Forelimb muscle (tissue), 1 donor: ENCODE data around the gene RNF34. TPM values are rescaled to one million over a fixed set of nuclear protein-coding genes. Genes with fewer than 3 reads are reported as not detected.

ENCODE experiments used
- DNase-seq: peaks from one replicate; pipeline ENCODE4 v3.0.0-alpha.2; 2013; ENCODE audit warnings: low read depth
- polyA plus RNA-seq: library from polyadenylated mRNA; unstranded; fragments of 120-200 nt; gene quantifications from one replicate; pipeline ENCODE4 v1.2.1, GENCODE V29; 2013; ENCODE audit not compliant: insufficient read length

RNF34 gene
- polyA plus RNA-seq, 1 donor, result 30.1 TPM

DNA sequence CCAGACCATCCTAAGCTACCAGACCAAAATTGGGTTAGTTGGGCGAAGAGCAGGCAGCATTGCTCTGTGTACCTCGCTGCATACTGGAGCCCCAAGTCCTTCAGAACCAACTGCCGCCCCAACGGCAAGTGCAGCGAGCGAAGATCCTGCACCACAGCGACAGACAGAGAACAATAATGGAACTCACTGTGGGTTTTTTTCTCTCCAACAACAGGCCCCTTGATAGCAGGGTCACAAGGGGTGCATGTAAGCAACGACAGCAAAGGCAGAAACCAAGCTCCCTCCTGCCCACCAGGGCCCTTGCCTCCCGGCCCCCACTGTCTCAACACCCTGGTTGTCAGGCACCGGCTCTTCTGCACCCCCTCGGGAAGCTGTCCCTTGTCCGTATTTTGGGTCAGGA lies 39.0 kb downstream of the RNF34 start:
- no peak for DNase-seq

DNA sequence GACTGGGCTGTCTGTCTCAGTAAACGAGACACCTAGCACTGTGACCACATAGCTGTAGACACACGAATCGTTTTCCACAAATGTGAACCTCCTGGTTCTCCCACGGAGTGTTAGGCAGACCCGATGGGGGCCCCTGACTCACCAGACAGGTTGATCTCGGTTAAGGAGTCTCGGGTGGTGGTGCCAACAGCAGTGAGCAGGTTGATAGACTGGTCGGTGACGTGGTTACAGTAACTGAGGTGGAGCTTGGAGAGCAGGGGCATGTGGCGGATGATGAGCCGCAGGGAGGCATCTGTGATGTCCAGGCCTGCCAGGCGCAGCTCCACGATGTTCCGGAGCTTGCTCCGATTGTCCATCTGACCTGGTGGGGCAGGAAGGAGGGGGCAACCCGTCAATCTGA lies 39.8 kb downstream of the RNF34 start:
- DNase-seq, result no peak

DNA sequence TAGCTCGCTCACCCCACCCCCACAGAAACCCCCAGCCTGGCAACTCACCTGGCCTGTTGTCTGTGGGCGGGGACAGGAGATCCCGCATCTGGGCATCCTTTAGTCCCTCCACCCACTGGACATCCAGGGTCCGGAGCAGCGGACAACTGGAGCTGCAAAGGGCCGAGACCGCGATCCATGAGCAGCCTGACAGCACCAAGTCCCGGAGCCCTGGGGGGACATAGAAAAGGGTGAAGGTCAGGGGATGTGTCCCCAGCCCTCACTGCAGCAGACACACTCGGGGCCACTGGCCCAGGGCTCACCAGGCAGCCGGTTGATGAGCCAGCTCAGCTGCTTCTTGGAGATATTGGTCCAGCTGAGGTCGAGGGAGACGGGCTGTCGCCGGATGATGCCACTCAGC lies 40.9 kb downstream of the RNF34 start:
- no peak for DNase-seq

DNA sequence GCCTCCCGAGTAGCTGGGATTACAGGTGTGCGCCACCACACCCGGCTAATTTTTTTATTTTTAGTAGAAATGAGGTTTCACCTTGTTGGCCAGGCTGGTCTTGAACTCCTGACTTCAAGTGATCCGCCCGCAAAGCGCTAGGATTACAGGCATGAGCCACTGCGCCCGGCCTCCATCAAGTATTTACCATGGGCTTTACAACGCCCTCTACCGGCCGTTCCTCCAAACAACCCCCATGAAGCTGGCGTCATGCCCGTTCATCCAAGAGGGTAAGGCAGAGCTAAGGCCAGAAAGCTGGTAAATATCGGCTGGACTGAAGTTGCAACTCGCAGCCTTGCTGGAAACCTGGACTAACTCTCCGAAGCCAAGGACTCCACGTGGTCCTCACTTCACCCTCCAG lies 41.6 kb downstream of the RNF34 start:
- DNase-seq, result no peak

DNA sequence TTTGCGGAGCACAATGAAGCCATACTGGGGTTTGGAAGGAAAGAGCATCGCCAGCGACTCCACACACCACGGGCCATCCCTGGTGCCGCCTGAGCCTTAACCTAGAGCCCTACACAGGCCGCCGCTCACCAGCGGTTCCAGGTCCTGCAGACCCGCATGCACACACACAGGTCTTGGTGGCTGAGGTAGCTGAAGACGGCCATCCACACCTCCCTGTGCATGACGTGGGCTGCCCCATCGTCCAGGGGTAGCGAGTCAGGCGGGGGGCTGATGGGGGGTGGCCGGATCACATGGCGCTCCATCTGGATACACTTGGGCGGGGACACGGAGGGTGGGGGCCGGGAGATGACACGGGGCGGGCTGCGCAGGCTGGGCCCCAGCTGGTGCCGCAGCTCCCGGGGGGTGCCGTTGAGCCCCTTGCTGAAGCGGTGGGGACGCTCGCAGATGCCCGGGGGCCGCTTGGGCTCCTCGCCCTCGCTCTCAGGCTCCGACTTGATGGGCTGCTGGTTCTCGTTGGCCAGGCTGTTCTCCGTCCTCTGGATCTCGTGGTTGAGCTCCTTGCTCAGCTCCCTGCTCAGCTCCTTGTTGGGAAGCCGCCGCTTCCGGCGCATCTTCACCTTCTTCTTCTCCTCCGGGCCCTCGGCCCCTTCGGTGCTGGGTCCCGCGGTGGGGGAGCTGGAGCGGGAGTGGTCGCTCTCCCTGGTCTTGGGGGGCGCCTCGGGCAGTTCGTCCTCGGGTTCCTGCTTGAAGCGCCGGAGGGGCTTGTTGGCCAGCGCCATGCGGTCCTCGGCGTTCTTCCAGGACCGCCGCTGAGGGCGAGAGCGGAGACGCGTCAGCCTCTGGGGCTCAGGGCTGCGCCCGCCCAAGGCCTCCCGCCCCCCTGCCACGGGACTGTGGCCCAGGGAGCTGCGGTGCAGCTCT lies 42.4 kb downstream of the RNF34 start:
- no peak for DNase-seq

DNA sequence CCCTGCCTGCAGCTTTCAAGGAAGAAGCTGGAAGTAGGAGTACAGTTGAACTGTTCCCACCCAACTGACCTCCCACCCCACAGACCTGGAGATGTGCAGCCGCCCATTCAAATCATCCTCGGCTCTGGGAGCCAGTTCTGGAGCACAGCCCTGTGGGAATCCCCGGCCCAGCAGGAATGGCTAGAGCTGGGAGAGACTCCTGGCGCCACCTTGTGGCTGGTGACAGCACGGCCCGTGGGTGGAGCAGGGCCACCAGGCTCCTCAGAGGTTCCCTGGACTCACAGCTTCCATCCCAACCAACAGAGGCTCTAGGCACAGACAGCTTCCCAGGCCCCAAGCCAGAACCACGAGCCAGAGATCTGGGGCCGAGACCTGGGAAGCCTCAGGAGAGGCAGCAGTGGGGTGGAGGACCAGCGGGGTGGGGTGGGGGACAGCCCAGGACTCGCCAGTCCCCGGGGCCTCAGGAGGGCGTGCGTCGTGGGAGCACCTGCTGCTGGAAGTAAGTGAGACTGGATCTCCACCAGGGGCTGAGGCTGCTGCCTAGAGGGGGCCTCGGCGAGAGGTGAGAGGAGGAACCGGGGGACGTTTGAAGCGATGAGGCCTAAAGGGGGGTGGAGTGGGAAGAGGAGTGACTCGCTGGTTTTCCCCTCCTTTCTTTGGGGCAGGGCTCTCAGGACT lies 43.4 kb downstream of the RNF34 start:
- DNase-seq, result no peak

DNA sequence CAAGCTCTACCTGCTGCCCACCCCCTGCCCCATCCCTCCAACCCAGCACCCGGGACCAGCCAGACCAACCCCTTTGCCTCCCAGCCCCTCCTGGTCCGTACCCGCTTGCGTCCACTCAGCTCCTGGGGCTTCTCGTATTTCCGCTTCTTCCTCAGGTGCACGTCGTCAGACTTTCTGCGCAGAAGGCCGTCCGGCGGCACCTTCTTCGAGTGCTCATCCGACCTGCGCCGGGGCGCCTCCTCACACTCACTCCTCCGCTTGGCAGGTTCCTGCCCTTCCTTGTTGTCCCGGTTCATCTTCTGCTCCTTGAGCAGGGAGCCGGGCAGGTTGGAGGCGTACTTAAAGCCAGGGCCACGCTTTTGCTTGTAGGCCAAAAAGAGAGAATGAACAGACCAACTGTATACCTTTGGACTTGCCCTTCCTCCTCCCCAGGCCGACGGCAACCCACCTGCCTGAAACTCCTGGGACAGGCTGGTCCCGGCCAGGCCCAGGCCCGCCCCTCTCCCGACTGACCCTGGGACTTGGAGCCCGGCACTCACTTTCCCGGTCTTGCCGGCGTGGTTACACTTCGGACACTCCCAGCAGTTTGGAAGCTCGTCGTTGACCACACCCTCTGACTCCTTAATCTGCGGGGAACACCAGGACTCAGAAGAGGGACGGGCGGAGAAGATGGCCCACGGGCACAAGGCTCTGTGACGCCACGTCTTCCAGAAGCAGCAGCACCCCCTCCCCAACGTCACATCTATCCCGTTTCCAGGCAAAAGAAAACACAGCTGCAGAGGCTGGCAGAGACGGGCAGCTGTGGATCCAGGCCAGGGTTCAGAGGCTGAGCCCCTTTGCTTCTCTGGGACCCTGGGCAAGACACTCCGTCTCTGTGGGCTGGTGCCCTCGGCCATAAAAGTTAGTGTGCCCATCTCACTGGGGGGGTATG lies 44.3 kb downstream of the RNF34 start:
- no peak for DNase-seq

DNA sequence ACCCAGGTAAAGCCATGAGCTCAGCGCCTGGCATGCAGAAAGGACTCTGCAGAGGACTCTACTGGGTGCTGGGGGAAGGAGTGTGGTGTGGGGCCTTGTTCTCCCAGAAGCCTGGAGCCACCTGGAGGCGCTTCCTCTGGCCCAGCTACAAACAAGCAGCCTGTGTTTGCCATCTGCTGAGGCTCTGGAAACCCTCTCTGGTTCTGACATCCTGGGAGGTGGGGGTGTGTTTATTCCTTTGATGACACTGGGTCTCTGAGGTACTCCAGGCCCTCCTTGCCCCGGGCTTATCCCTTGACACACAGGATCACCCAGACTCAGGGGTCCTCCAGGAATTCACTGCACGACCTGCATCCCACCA lies 44.9 kb downstream of the RNF34 start:
- no peak for DNase-seq

DNA sequence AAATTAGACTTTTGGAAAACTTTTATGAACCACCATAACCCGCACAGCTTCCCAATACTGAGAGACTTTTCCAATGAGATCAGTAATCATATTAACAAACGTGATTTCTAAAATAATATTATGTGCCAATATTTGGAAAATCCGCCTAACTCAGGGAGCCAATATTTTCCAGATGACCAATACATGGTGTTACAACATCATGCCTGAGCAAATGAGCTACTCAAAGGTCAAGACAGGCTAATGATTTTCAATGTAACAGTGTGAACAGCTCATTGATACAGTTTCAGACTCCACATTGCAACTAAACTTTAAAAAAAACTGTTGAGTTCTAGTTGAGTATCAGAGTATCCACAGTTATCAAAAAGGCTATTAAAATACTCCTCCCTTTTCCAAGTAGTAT lies 46.8 kb downstream of the RNF34 start:
- no peak for DNase-seq

DNA sequence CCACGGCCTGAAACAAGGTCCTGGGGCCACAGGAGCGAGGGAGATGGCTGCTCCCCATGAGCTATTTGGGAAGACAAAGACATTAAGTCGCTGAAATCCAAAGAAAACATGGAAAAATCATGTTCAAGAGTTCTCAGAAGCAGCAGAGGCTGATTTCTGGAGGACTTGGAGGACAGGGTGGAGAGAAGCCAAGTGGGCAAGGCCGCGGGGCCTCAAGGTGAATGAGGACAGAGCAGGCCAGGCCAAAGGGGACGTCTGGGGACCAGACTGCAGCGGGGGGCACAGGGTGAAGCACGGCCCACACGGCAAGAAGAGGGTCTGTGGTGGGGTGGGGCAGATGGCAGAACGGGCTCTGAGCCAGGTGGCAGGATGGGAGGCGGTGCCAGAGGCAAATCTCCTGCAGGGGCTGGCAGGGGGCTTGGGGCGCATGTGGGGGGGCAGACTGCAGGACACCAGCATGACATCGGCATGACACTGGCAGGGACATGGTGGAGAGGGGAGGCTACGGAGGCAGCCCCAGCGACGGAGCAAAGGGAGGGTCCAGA lies 48.9 kb downstream of the RNF34 start:
- DNase-seq, result no peak

DNA sequence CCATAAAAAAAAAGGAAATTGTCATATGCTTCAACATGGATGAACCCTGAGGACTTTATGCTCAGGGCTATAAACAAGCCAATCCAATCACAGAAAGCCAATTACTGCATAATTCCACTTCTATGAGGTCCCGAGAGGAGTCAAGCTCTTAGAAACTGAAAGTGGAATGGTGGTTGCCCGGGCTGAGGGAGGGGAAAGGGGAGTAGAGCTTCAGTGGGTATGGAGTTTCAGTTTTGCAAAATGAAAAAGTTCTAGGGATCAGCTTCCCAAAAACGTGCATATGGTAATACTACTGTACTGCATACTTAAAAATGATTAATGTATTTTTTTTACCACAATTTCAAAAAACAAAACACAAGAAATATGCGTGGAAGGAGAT lies 52.0 kb downstream of the RNF34 start:
- DNase-seq, result no peak

DNA sequence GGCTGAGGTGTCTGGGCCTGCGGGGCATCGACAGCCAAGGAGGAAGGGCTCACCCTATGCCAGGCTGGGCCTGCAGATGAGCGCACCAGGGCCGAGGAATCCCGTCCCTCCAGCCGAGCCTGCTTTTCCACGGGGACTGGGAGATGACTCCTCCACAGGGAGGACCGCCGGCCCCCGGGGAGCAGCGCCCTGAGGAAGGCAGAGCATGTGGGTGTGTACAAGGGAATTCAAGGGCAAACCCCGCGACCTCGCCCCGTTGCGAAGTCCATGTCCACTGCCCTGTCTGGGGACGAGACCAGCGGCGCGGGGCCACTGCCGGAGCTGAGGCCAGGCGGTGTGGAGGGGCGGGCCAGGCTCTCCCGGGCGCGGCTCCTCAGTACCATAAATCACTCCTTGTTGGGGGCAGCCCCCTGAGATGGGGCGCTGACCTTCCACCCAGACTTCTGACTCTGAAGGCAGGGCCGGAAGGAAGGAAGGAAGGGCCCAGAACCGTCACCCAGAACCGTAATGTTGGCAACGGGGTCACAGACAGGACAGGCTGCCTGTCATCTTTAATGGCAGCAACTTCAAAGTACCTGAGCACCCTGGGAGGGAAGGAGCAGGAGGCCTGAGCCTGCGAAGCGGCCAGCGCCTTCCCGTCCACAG lies 52.5 kb downstream of the RNF34 start:
- no peak for DNase-seq

DNA sequence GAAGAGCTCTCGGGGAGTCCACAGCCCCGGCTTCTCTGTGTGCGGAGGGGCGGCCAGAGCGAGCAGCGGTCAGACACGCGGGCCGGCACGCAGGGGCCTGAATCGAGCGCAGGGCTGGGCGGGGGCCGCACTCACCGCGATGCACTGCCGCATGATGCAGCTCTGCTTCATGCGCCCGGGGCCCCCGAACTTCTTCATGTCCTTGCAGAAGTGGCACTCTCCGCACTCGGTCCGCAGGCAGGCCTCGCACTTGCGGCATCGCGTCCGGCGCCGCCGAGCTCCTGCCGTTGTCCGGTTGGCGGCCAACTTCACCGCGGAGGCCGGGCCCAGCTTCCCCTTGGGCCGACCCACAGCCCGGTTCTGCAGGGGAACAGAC lies 53.1 kb downstream of the RNF34 start:
- DNase-seq, result no peak

DNA sequence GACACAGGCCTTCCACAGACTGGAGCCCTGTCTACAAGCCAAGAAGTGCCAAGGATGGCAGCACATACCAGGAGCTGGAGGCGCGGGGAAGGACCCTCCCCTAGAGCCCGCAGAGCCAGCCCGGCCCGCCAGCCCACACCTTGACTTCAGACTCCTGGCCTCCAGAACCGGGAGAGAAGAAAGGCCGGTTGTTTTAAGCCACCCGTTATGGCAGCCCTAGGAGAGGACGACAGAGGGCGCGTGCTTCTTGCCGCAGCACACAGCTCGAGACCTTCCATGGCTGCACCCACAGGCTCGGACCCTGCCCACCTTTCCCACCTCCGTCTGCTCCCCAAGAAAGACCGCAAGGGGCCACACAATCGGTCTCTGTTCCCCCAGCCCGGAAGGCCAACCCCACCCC lies 53.7 kb downstream of the RNF34 start:
- no peak for DNase-seq

DNA sequence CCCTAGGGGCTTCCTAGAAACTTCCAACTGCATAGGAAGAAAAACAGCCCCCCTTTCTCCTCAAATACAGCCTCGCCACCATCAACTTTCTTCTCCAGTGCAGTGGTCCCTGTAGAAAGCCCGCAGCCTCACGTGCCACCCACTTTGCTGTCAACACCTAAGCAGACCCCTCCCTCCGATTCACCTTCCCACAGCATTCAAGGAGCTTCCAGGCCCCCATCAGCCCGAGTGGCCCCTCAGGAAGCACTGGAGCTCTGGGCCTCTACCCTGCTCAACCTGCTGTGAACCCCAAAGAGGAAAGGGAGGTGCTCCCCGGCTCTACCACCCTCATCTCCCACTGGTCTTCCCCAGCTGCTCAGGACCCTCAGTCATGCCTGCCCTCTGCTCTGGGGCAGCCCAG lies 55.0 kb downstream of the RNF34 start:
- DNase-seq, result no peak

DNA sequence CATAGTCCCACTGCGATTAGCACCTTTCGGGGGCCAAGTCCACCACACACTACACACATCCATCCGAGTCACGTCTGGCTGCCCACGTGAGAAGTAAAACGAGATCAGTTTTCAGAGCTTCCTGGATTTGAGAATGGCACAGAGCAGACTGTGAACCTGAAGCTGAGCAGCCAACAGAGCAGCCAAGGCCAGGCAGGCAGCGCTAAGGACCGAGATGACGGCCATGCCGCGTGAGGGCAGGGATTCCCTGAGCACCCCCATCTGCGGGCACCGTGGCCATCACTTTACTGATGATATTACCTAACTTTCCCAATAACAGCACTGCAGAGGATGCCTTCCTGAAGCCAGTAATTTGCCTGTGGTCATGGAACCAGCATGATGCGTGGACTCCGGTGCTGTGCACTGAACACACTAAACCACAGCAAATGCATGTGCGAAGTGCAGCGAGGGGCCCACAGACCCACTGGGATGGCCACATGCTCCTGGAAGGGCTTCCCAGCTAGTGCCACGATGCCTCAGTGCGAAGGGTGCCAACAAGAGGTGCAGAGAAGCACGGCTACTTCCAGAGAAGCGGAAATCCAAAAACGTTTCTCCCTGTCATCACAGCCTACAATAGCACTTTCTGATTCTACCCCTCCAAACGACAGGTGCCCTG lies 56.0 kb downstream of the RNF34 start:
- DNase-seq, result no peak

DNA sequence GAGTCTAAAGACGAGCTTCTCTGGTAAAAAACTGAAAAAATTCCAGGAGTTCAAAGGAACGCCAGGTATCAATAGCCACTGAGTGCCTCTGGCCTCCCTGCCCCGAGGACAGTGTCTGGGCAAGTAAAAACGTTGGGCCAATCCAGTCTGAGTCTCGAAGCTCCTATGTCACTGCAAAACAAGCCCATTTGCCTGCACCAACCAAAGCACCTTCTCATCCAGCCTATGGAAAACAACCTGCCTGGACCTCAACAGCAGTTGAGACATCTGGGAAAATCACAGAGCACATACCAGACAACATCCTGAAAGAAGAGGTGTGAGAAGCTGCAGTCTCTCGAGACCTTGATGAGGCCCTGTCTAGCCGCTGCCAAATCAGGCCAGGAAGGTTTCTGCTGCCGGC lies 56.6 kb downstream of the RNF34 start:
- DNase-seq, result no peak

DNA sequence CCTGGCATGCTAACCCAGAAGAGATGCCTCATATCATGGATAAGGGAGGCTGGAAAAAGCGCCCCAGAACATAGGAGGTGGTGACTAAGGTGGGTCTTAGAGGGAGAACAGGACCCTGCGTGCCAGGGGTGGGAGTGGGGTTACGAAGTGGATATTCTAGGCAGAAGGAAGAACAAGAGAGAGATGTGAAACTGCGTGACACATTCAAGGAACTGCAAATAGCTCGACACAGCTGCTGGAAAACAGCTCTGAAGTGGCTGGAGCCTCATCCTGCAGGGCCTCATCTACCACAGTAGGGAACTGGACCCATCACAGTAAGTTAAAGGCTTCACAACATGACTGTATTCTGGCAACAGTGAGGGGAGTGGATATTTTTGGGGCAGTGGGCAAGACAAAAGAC lies 61.1 kb downstream of the RNF34 start:
- no peak for DNase-seq

DNA sequence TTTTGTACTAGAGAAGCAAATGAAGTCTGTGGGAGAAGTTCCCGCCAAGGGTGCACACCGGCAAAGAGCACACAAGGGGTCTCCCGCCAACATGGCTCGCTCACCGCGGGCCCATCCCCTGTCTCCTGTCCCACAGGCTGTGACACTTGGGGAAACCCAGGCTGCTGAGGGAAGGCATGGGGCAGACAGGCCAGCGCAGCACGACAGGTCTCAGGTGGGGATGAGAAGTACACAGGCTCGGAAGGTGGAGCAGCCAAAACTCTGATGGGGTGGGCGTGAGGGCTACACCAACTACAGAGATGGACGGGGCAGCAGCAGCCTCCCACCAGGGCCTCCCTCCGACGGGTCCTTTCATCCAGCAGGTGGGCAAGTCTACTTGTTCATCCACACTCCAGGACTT lies 64.4 kb downstream of the RNF34 start:
- DNase-seq, result no peak

DNA sequence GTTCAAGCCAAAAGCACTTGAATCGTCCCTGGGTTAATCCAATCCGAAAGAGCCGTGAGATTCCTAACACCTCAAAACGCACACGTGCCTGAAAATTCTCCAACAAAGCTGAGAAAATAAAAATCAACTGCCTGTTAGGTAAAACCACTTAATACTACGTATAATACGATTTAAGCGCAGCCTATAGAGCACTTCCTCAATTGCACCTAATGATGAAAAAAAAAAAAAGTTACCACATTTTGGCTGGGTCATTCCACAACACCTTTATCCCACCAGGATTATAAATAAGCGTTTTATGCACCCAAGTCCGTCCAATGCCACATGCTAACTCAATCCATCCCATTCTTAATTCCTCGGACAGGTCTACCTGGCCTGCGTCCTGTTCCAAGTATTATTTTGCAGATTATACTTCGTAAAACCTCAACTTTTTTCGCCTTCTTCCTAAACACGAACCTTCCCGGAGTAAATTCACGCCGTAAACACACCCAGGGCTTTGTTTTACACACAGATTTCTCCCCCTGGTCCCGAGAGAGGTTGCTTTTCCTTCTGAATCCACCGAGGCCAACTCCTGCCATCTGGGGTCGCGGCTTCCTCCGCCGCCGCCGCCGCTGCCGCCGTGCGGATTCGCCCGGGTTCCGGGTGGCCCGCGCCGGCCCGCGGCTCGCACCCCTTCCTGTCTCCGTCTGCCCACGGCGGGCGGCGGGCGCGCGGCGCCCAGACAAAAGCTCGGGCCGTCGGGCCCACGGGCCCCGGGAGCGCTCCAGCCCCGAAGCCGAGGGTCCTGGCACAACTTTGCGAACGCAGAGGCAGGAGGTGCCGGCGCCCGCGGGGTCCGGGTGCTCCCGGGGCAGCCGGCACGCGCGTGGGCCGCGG lies 66.2 kb downstream of the RNF34 start:
- no peak for DNase-seq
